Uterus (tissue), 4 donors: ENCODE data around the gene SEL1L2. TPM values are rescaled to one million over a fixed set of nuclear protein-coding genes. Genes with fewer than 3 reads are reported as not detected.

Experiments used
- DNase-seq, 2 donors: peaks; one replicate each; pipeline ENCODE4 v3.0.0-alpha.2; 2019 to 2020
- H3K27ac ChIP-seq, 2 donors: fragments of 200-600 bp; sonication (generic); 1 replicate in 1 of 2; 2 replicates in 1 of 2; pipeline ENCODE4 v1.5.1; 2016 to 2018
- H3K27me3 ChIP-seq, 2 donors: fragments of 200-600 bp; sonication (generic); one replicate each; pipeline ENCODE4 v1.5.1; 2018 to 2019; ENCODE audit warnings: control low read depth in 1 of 2
- H3K36me3 ChIP-seq, 2 donors: fragments of 200-600 bp; sonication (generic); one replicate each; pipeline ENCODE4 v1.5.1; 2019; ENCODE audit warnings: control low read depth in 1 of 2
- H3K4me1 ChIP-seq, 2 donors: fragments of 200-600 bp; sonication (generic); one replicate each; pipeline ENCODE4 v1.5.1; 2018 to 2019; ENCODE audit warnings: control low read depth in 1 of 2
- H3K4me3 ChIP-seq, 2 donors: fragments of 200-600 bp; sonication (generic); 1 replicate in 1 of 2; 2 replicates in 1 of 2; pipeline ENCODE4 v1.5.1; 2018 to 2019; ENCODE audit warnings: mild to moderate bottlenecking in 1 of 2
- H3K9me3 ChIP-seq, 2 donors: fragments of 200-600 bp; sonication (generic); one replicate each; pipeline ENCODE4 v1.5.1; 2019; ENCODE audit warnings: control low read depth in 1 of 2
- POLR2A ChIP-seq, 2 donors: fragments of 450-650 bp; IDR thresholded peaks; one replicate each; pipeline ENCODE4 v1.6.1; 2016; ENCODE audit warnings: antibody characterized with exemption in 2 of 2, mild to moderate bottlenecking in 1 of 2, moderate library complexity in 1 of 2
- intact Hi-C: fragments of 100-400 bp; cut with DNase I; formaldehyde crosslinking; loops from one replicate; pipeline ENCODE4 v1.15.1; 2023; ENCODE audit warnings: low total_unique reads
- total RNA-seq, 4 donors: library from RNA; depleted of rRNA in 3 of 4; stranded (reverse); fragments of >200 nt in 3 of 4; gene quantifications; one replicate each; pipeline versions ENCODE4 v1.1.0 to v1.2.4, GENCODE V29; 2014 to 2023
- TF ChIP-seq, protein P1 (sequence below), 4 experiments: fragments of 200-600 bp in 2 of 4; fragments of 450-650 bp in 2 of 4; sonication (generic) in 2 of 4; IDR thresholded peaks; one replicate each; pipeline ENCODE4 v1.5.1; 2016 to 2019; ENCODE audit warnings: antibody characterized with exemption in 4 of 4, mild to moderate bottlenecking in 2 of 4, moderate library complexity in 1 of 4
- donor health status: DM: yes; HTN: yes; CAD: no.

The SEL1L2 gene
- total RNA-seq, 4 donors from 2014 or later = 1.0 to 3.8 (median 2.3) TPM

DNA sequence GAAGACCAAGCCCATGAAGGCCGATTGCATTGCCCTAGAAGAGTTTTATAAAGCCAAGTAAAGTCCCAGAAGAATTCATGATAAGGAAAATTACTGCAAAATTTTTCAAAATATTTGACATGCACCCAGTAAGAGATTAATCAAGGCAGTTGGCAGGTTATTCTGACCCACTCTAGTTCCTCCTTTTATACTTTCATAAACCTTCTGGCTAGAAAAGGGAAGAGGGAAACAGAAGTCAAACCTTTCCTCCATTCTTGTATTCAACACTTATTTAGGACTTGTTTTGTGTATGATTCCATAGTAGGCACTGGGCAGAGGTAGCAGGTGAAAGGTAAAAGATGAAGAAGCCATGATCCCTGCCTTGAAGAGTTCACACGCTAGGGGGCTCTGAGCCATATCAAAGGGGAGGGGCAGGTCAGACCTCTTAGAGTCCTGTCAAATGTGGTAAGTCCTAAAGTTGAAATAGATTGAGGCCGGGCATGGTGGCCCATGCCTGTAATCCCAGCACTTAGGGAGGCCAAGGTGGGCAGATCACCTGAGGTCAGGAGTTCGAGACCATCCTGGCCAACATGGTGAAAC is 120.2 kb downstream of the SEL1L2 start:
- H3K4me3 ChIP-seq = no peak overlapping the region
- no peak for TF ChIP-seq POLR2A (IDR thresholded peaks at IDR 0.05)
- TF ChIP-seq, protein P1, sequence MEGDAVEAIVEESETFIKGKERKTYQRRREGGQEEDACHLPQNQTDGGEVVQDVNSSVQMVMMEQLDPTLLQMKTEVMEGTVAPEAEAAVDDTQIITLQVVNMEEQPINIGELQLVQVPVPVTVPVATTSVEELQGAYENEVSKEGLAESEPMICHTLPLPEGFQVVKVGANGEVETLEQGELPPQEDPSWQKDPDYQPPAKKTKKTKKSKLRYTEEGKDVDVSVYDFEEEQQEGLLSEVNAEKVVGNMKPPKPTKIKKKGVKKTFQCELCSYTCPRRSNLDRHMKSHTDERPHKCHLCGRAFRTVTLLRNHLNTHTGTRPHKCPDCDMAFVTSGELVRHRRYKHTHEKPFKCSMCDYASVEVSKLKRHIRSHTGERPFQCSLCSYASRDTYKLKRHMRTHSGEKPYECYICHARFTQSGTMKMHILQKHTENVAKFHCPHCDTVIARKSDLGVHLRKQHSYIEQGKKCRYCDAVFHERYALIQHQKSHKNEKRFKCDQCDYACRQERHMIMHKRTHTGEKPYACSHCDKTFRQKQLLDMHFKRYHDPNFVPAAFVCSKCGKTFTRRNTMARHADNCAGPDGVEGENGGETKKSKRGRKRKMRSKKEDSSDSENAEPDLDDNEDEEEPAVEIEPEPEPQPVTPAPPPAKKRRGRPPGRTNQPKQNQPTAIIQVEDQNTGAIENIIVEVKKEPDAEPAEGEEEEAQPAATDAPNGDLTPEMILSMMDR (IDR thresholded peaks at IDR 0.05) = no peak
- intact Hi-C loops = no loop called here
- no peaks in the 10 kb centered on the region for H3K36me3 ChIP-seq
- H3K9me3 ChIP-seq = no peaks in the 10 kb centered on the region
- no peak for DNase-seq
- H3K4me1 ChIP-seq = peaks cover 0 to 4% of the 10 kb centered on the region in 2 donors
- peak overlapping the region; percentile 77 to 83 for H3K27ac ChIP-seq
- H3K27me3 ChIP-seq = no peaks in the 10 kb centered on the region

DNA sequence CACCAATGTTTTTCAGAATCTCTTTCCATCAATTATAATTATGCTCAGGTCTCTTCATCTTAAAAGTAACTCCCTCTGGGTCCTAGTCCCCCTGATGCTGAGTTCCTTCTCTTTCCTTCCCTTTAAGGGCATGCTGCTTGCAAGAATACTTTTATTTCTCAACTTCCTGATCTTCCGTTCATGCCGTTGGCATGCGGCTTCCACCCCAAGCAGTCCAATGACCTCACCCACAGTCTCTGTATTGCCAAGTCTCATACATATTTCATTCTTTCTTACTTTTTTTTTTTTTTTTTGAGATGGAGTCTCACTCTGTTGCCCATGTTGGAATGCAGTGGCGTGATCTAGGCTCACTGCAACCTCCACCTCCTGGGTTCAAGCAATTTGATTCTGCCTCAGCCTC is 122.1 kb downstream of the SEL1L2 start:
- peak overlapping the region; percentile 80 to 83 for H3K27ac ChIP-seq
- H3K9me3 ChIP-seq = no peaks in the 10 kb centered on the region
- TF ChIP-seq, protein P1 (IDR thresholded peaks at IDR 0.05) = no peak
- no peak for TF ChIP-seq POLR2A (IDR thresholded peaks at IDR 0.05)
- peaks cover 0 to 4% of the 10 kb centered on the region in 2 donors for H3K4me1 ChIP-seq
- no peaks in the 10 kb centered on the region for H3K36me3 ChIP-seq
- H3K4me3 ChIP-seq = no peak overlapping the region
- no peaks in the 10 kb centered on the region for H3K27me3 ChIP-seq
- DNase-seq = peak; percentile 56 to 66
- intact Hi-C loops = no loop called here

DNA sequence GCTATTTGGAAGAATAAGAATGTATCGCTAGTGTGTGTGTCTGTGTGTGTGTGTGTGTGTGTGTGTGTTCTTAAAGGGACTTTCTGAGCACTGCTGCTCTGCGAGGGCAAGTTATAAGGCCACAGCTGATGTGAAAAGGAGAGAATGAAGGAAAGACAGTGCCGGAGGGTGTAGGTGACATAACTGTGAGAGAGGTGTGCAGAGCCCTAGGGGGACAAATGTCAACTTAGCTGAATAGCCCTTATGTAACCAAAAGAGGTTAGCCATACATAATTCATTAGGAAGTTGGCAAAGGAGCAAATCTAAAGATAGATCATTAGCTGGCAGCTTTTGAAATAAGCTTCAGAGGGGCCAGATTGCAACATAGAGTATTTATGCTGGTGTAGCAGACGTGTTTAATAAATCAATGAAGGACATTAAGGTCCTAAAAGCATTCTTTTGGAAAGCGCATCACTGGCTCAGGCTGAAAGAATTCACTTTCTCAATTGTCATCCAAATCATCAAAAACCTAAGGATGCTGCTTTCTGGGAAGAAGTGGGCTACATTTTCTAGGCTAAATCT is 124.5 kb downstream of the SEL1L2 start:
- DNase-seq = peak; percentile 32 to 48
- Histone ChIP-seq H3K4me3 (no peak overlapping the region), H3K27ac (peak overlapping the region; percentile 80 to 83), H3K4me1 (peaks cover 0 to 4% of the 10 kb centered on the region in 2 donors), H3K27me3 (no peaks in the 10 kb centered on the region), H3K36me3 (no peaks in the 10 kb centered on the region), H3K9me3 (no peaks in the 10 kb centered on the region)
- TF ChIP-seq POLR2A (IDR thresholded peaks at IDR 0.05) = no peak
- TF ChIP-seq, protein P1 (IDR thresholded peaks at IDR 0.05) = no peak
- intact Hi-C loops = no loop called here

DNA sequence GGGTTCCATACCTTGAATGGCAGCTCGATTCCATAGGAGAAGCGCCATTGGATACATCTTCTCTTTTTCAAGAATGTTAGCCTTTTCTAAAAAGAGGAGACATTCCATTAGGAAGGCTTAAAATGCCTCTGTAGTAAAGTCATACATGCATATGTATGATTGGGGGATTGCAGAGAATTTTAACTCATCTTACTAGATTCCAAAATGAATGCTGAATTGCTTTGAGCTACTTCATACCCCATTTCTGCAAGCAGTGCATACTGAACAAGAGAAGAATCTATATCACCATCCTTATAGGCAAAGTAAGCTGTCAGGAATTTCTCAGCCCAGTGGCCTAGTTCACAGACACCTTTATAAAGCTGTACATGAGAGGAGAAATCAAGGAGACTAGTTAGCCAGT is 125.3 kb downstream of the SEL1L2 start:
- TF ChIP-seq POLR2A (IDR thresholded peaks at IDR 0.05) = no peak
- TF ChIP-seq, protein P1 (IDR thresholded peaks at IDR 0.05) = no peak
- Histone ChIP-seq H3K9me3 (no peaks in the 10 kb centered on the region), H3K4me3 (no peak overlapping the region), H3K27ac (peak overlapping the region; percentile 80 to 83), H3K4me1 (peaks cover 0 to 4% of the 10 kb centered on the region in 2 donors), H3K27me3 (no peaks in the 10 kb centered on the region), H3K36me3 (no peaks in the 10 kb centered on the region)
- intact Hi-C loops = no loop called here
- no peak for DNase-seq

DNA sequence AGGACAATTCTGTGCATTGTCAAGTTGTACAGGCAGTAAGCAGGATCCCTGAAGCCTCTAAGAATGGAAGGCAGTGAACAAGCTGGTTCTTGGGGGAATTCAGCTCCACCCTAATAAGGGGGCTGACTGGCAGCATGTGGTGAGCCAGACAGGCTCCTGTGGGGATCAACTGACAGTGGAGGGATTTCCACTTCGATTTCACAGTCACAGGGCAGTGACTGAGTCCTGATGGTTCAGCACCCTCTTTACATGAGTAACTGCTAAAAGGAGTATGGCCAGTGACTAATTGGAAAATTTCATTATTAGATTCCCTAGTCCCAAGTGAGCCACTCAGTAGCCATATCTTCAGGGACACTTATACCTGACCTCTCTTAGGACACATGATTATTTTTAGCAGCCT is 127.2 kb downstream of the SEL1L2 start:
- intact Hi-C loops = no loop called here
- Histone ChIP-seq H3K36me3 (no peaks in the 10 kb centered on the region), H3K27ac (no peak overlapping the region), H3K4me3 (no peak overlapping the region), H3K9me3 (no peaks in the 10 kb centered on the region), H3K27me3 (no peaks in the 10 kb centered on the region), H3K4me1 (peaks cover 0 to 4% of the 10 kb centered on the region in 2 donors)
- DNase-seq = no peak
- no peak for TF ChIP-seq POLR2A (IDR thresholded peaks at IDR 0.05)
